Astrocyte (in vitro differentiated cells and primary cell): ENCODE data around the gene ATP6V0E1. TPM values are rescaled to one million over a fixed set of nuclear protein-coding genes. Genes with fewer than 3 reads are reported as not detected.

Experiments used
- DNase-seq: peaks from one replicate; pipeline ENCODE4 v3.0.0-alpha.2; 2010; ENCODE audit warnings: low read depth
- FAIRE-seq: peaks from 2 replicates; lab custom pipeline; 2011; peaks lifted over from hg19 to GRCh38; lab: Jason Lieb, UNC
- H2AFZ ChIP-seq: 2 replicates; pipeline ENCODE4 v1.6.0; 2012; ENCODE audit warnings: low read depth, low read length, inconsistent platforms
- H3K27ac ChIP-seq: 2 replicates; pipeline ENCODE4 v1.5.1; 2011; ENCODE audit warnings: low read depth, low read length, inconsistent platforms
- H3K27me3 ChIP-seq: 2 replicates; pipeline ENCODE4 v1.6.0; 2011; ENCODE audit warnings: low read length, inconsistent platforms; ENCODE audit not compliant: insufficient read depth
- H3K36me3 ChIP-seq: 2 replicates; pipeline ENCODE4 v1.5.1; 2011; ENCODE audit warnings: low read length, inconsistent platforms; ENCODE audit not compliant: insufficient read depth
- H3K4me1 ChIP-seq: 2 replicates; pipeline ENCODE4 v1.5.1; 2011; ENCODE audit warnings: low read length, inconsistent platforms; ENCODE audit not compliant: insufficient read depth
- H3K4me2 ChIP-seq: 2 replicates; pipeline ENCODE4 v1.6.0; 2012; ENCODE audit warnings: low read length, inconsistent platforms
- H3K4me3 ChIP-seq: 2 replicates; pipeline ENCODE4 v1.5.1; 2011; ENCODE audit warnings: low read depth, mild to moderate bottlenecking, low read length, inconsistent platforms; ENCODE audit not compliant: insufficient read depth
- H3K79me2 ChIP-seq: 2 replicates; pipeline ENCODE4 v1.6.0; 2012; ENCODE audit warnings: mild to moderate bottlenecking, low read length, inconsistent platforms; ENCODE audit not compliant: insufficient read depth
- H3K9ac ChIP-seq: 2 replicates; pipeline ENCODE4 v1.6.0; 2012; ENCODE audit warnings: mild to moderate bottlenecking, low read length, inconsistent platforms
- H3K9me3 ChIP-seq: 2 replicates; pipeline ENCODE4 v1.5.1; 2012; ENCODE audit warnings: low read depth, mild to moderate bottlenecking, low read length, inconsistent platforms; ENCODE audit not compliant: insufficient read depth
- H4K20me1 ChIP-seq: 2 replicates; pipeline ENCODE4 v1.6.0; 2012; ENCODE audit warnings: low read length, inconsistent platforms; ENCODE audit not compliant: insufficient read depth
- H3K27ac Mint-ChIP-seq: one replicate; pipeline ENCODE4 v1.8.0; 2021; ENCODE audit warnings: mild to moderate bottlenecking, mixed read lengths; ENCODE audit not compliant: unreplicated experiment
- H3K27me3 Mint-ChIP-seq: one replicate; pipeline ENCODE4 v1.8.0; 2021; ENCODE audit warnings: low read depth, mixed read lengths; ENCODE audit not compliant: unreplicated experiment
- H3K36me3 Mint-ChIP-seq: one replicate; pipeline ENCODE4 v1.8.0; 2021; ENCODE audit warnings: low read depth, mixed read lengths; ENCODE audit not compliant: unreplicated experiment
- H3K4me1 Mint-ChIP-seq: one replicate; pipeline ENCODE4 v1.8.0; 2021; ENCODE audit warnings: low read depth, mixed read lengths; ENCODE audit not compliant: unreplicated experiment
- H3K4me3 Mint-ChIP-seq: one replicate; pipeline ENCODE4 v1.8.0; 2021; ENCODE audit warnings: mild to moderate bottlenecking, moderate library complexity, mixed read lengths; ENCODE audit not compliant: unreplicated experiment
- H3K9me3 Mint-ChIP-seq: one replicate; pipeline ENCODE4 v1.8.0; 2021; ENCODE audit warnings: mild to moderate bottlenecking, mixed read lengths; ENCODE audit not compliant: unreplicated experiment
- CTCF ChIP-seq: IDR thresholded peaks from 2 replicates; pipeline ENCODE4 v1.5.1; 2011; ENCODE audit warnings: low read depth, mild to moderate bottlenecking, inconsistent platforms, low read length, moderate library complexity; ENCODE audit not compliant: insufficient read depth
- EZH2 ChIP-seq: IDR thresholded peaks from 2 replicates; pipeline ENCODE4 v1.6.1; 2012; ENCODE audit warnings: mild to moderate bottlenecking, low read length, inconsistent platforms; ENCODE audit not compliant: insufficient read depth
- total RNA-seq: library from RNA; stranded (reverse); gene quantifications from 2 replicates; pipeline ENCODE4 v1.2.1, GENCODE V29; 2021

Gene ATP6V0E1
- total RNA-seq, 1 donor from 2014 or later, result 327 TPM

DNA sequence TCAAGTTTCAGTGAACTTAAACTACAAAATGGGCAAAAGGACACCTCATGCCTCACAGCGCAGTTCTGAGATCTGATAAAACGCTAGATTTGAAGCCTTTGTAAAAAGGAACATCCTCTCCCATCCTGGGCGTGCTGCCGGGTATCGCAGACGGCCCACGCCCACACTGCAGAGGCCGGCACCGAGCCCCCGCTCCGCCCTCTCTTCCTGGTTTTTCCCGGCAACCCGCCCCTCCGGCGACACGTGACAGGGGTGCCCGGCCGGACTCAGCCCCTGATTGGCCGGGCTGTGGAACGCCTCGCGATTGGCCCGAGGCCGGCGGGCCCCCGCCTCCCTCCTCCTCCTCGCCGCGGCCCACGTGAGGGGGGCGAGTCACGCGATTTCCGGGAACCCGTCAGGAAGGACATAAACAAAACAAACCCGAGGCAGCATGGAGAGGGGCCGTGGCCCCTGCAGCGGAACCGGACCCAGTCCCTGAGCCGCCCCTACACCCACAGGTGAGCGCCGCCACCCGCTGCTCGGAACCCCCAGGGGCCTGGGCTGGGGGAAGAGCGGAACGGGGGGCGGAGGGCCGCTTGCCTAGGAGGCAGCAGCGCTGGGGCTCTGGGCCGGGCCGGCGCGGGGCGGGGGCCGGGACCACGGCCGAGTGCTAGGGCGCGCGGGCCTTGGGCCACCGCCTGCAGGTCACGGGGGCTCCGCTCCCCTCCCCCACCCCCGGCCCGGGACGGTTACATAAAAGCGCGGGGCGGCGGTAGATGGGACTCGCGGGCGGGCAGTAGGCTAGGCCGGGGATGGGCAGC is 72.6 kb downstream of the ATP6V0E1 start, which contains the start of gene CREBRF:
Gene CREBRF (plus strand): TSS at position 370 of the 800 bp plus-strand sequence. CDS start 24,424 bp downstream, outside the sequence.
- Histone ChIP-seq H3K27ac (peak within 1 kb of the TSS; percentile 93), H3K4me2 (peak within 1 kb of the TSS; percentile 90), H3K36me3 (no peaks in the 10 kb centered on the region), H3K4me1 (peaks cover 24% of the 10 kb centered on the region), H2AFZ (peak within 1 kb of the TSS; percentile 90), H3K79me2 (peaks cover 5% of the 10 kb centered on the region), H4K20me1 (no peaks in the 10 kb centered on the region), H3K9ac (peak within 1 kb of the TSS; percentile 97), H3K4me3 (peak within 1 kb of the TSS; percentile 92), H3K9me3 (no peaks in the 10 kb centered on the region), H3K27me3 (no peaks in the 10 kb centered on the region)
- H3K9me3 Mint-ChIP-seq, result no peaks in the 10 kb centered on the region
- TF ChIP-seq EZH2 (no peak), CTCF (no peak)
- DNase-seq (peak; percentile 82), FAIRE-seq (no peak)
- no peaks in the 10 kb centered on the region for H3K27me3 Mint-ChIP-seq
- H3K36me3 Mint-ChIP-seq, result no peaks in the 10 kb centered on the region
- peaks cover 7% of the 10 kb centered on the region for H3K4me1 Mint-ChIP-seq
- H3K4me3 Mint-ChIP-seq, result peak within 1 kb of the TSS; percentile 93
- H3K27ac Mint-ChIP-seq, result peak within 1 kb of the TSS; percentile 96

GRCh38 chr5:173056783-173057061 is 73.2 kb downstream of the ATP6V0E1 start:
- Histone ChIP-seq H3K36me3 (no peaks in the 10 kb centered on the region), H3K9ac (peak overlapping the region; percentile 97), H3K79me2 (peaks cover 5% of the 10 kb centered on the region), H3K4me1 (peaks cover 24% of the 10 kb centered on the region), H3K9me3 (no peaks in the 10 kb centered on the region), H2AFZ (peak overlapping the region; percentile 67), H3K27me3 (no peaks in the 10 kb centered on the region), H3K27ac (peak overlapping the region; percentile 93), H3K4me3 (peak overlapping the region; percentile 92), H4K20me1 (no peaks in the 10 kb centered on the region), H3K4me2 (peak overlapping the region; percentile 90)
- no peaks in the 10 kb centered on the region for H3K9me3 Mint-ChIP-seq
- H3K27me3 Mint-ChIP-seq, result no peaks in the 10 kb centered on the region
- H3K4me1 Mint-ChIP-seq, result peaks cover 5% of the 10 kb centered on the region
- FAIRE-seq (no peak), DNase-seq (no peak)
- no peak overlapping the region for H3K27ac Mint-ChIP-seq
- no peak for TF ChIP-seq EZH2
- no peak for TF ChIP-seq CTCF
- H3K4me3 Mint-ChIP-seq, result peak overlapping the region; percentile 93
- no peaks in the 10 kb centered on the region for H3K36me3 Mint-ChIP-seq
